Keratinocyte (primary cell): ENCODE measurements around the gene LANCL3. TPM values are rescaled to one million over a fixed set of nuclear protein-coding genes. Genes with fewer than 3 reads are reported as not detected.
A peak's percentile ranks its signal among the peaks of the same experiment; 100 is the strongest.
"Not testable (repeated sequence)": the region's sequence is repeated elsewhere in the genome, so short reads cannot be mapped to it uniquely, and the experiment has no call there.

Source experiments
- DNase-seq: peaks from one replicate; pipeline ENCODE4 v3.0.0-alpha.2; 2011; ENCODE audit warnings: low read depth, missing footprints, low spot score
- FAIRE-seq: peaks from 2 replicates; lab custom pipeline; 2011; peaks lifted over from hg19 to GRCh38; lab: Jason Lieb, UNC
- H2AFZ ChIP-seq: 2 replicates; pipeline ENCODE4 v1.6.0; 2012; ENCODE audit warnings: low read length, control low read depth, inconsistent platforms; ENCODE audit not compliant: control insufficient read depth
- H3K27ac ChIP-seq: 2 replicates; pipeline ENCODE4 v1.5.1; 2011; ENCODE audit warnings: low read length; ENCODE audit not compliant: control insufficient read depth, insufficient read depth
- H3K27me3 ChIP-seq: 3 replicates; pipeline ENCODE4 v1.6.0; 2011; ENCODE audit warnings: low read length; ENCODE audit not compliant: control insufficient read depth, insufficient read depth; ENCODE audit errors: extremely low read depth
- H3K36me3 ChIP-seq, 2 experiments: 2 replicates in 1 of 2; 3 replicates in 1 of 2; pipeline ENCODE4 v1.5.1; 2011; ENCODE audit warnings: low read length in 2 of 2, mild to moderate bottlenecking in 1 of 2; ENCODE audit not compliant: control insufficient read depth in 2 of 2, insufficient read depth in 2 of 2; ENCODE audit errors: extremely low read depth in 1 of 2
- H3K4me1 ChIP-seq: 3 replicates; pipeline ENCODE4 v1.5.1; 2011; ENCODE audit warnings: low read length; ENCODE audit not compliant: control insufficient read depth, insufficient read depth; ENCODE audit errors: extremely low read depth
- H3K4me2 ChIP-seq: 3 replicates; pipeline ENCODE4 v1.6.0; 2011; ENCODE audit warnings: low read depth, low read length; ENCODE audit not compliant: control insufficient read depth, insufficient read depth; ENCODE audit errors: extremely low read depth
- H3K4me3 ChIP-seq, 3 experiments: fragments of 200-600 bp in 1 of 3; sonication (generic) in 1 of 3; 2 replicates in 2 of 3; 3 replicates in 1 of 3; pipeline ENCODE4 v1.5.1; 2011 to 2016; ENCODE audit warnings: low read length in 3 of 3, mild to moderate bottlenecking in 3 of 3, control low read depth in 2 of 3, inconsistent platforms in 1 of 3, low read depth in 1 of 3, mixed read lengths in 1 of 3, mixed run types in 1 of 3, moderate library complexity in 1 of 3; ENCODE audit not compliant: control insufficient read depth in 2 of 3, insufficient read depth in 2 of 3; ENCODE audit errors: extremely low read depth in 1 of 3
- H3K79me2 ChIP-seq: 2 replicates; pipeline ENCODE4 v1.6.0; 2012; ENCODE audit warnings: low read length; ENCODE audit not compliant: control insufficient read depth, insufficient read depth
- H3K9ac ChIP-seq: 3 replicates; pipeline ENCODE4 v1.6.0; 2011; ENCODE audit warnings: low read length; ENCODE audit not compliant: control insufficient read depth, insufficient read depth; ENCODE audit errors: extremely low read depth
- H3K9me1 ChIP-seq: 3 replicates; pipeline ENCODE4 v1.6.0; 2011; ENCODE audit warnings: low read length; ENCODE audit not compliant: control insufficient read depth, insufficient read depth; ENCODE audit errors: extremely low read depth
- H3K9me3 ChIP-seq: 2 replicates; pipeline ENCODE4 v1.5.1; 2012; ENCODE audit warnings: low read depth, low read length; ENCODE audit not compliant: control insufficient read depth
- H4K20me1 ChIP-seq: 3 replicates; pipeline ENCODE4 v1.6.0; 2011; ENCODE audit warnings: low read length; ENCODE audit not compliant: control insufficient read depth, insufficient read depth; ENCODE audit errors: extremely low read depth
- CTCF ChIP-seq, 3 experiments: IDR thresholded peaks in 1 of 3; conservative IDR thresholded peaks in 1 of 3; optimal IDR thresholded peaks in 1 of 3; 2 replicates in 2 of 3; 3 replicates in 1 of 3; pipeline versions ENCODE3 to v1.5.1; 2011; ENCODE audit warnings: low read length in 3 of 3, mild to moderate bottlenecking in 3 of 3, moderate library complexity in 2 of 3, control low read depth in 1 of 3, inconsistent platforms in 1 of 3; ENCODE audit not compliant: insufficient read depth in 2 of 3; ENCODE audit errors: extremely low read depth in 1 of 3
- EZH2 ChIP-seq: IDR thresholded peaks from one replicate; pipeline ENCODE4 v1.6.1; 2012; ENCODE audit warnings: inconsistent platforms, mild to moderate bottlenecking, low read length, moderate library complexity
- dilution Hi-C: fragments of 300-500 bp; cut with MboI; formaldehyde crosslinking; loops from one replicate; pipeline ENCODE4 v1.7.0; 2020; ENCODE audit warnings: low sequenced_read_pairs; ENCODE audit not compliant: extremely low pct_ligation_motif_present
- polyA plus RNA-seq, 5 experiments: library from polyadenylated mRNA; depleted of rRNA in 3 of 5; stranded (reverse) in 3 of 5; stranded (forward) in 1 of 5; unstranded in 1 of 5; fragments of >200 nt; gene quantifications; 1 replicate in 1 of 5; 2 replicates in 3 of 5; 3 replicates in 1 of 5; pipeline versions ENCODE4 v1.2.1 to v1.2.3, GENCODE V29; 2011 to 2012; ENCODE audit warnings: missing spikeins in 2 of 5, low read depth in 1 of 5, low replicate concordance in 1 of 5

Gene LANCL3
- polyA plus RNA-seq, 1 donor (not counting 4 experiments of a cell fraction or from before 2014, with no cell fraction given): 0.97 TPM

GRCh38 chrX:37644381-37645305, 73.2 kb downstream of the LANCL3 start:
- Histone ChIP-seq H3K9me3 (no peaks in the 10 kb centered on the region), H3K4me1 (peaks cover 18% of the 10 kb centered on the region), H3K36me3 (no peaks in the 10 kb centered on the region), H2AFZ (peak overlapping the region; percentile 15), H3K27ac (peak overlapping the region; percentile 78), H3K4me3 (peak overlapping the region in 1 of 3 experiments; percentile 29), H3K79me2 (no peaks in the 10 kb centered on the region), H3K9me1 (no peaks in the 10 kb centered on the region), H3K4me2 (peak overlapping the region; percentile 62), H3K9ac (peak overlapping the region; percentile 29), H3K27me3 (no peaks in the 10 kb centered on the region), H4K20me1 (no peaks in the 10 kb centered on the region)
- FAIRE-seq (peak; percentile 90), DNase-seq (peak; percentile 91)
- no peak for TF ChIP-seq EZH2
- no peak for TF ChIP-seq CTCF (optimal IDR thresholded peaks at IDR 0.05 in 1 of 3, IDR thresholded peaks at IDR 0.05 in 1 of 3, conservative IDR thresholded peaks at IDR 0.05 in 1 of 3; ENCODE audit: extremely low read depth in 1 of 3, insufficient read depth in 2 of 3, low read length in 3 of 3)
- dilution Hi-C loops: no loop called here

- Histone ChIP-seq H3K9ac (no peak overlapping the region), H3K79me2 (no peaks in the 10 kb centered on the region), H3K4me2 (no peak overlapping the region), H3K9me1 (no peaks in the 10 kb centered on the region), H3K4me1 (peaks cover 18% of the 10 kb centered on the region), H3K4me3 (no peak overlapping the region), H2AFZ (no peak overlapping the region), H3K27ac (no peak overlapping the region), H3K36me3 (no peaks in the 10 kb centered on the region), H4K20me1 (no peaks in the 10 kb centered on the region), H3K27me3 (no peaks in the 10 kb centered on the region), H3K9me3 (no peaks in the 10 kb centered on the region)
- FAIRE-seq: no peak
- dilution Hi-C loops: no loop called here
- no peak for DNase-seq
- no peak for TF ChIP-seq EZH2
- TF ChIP-seq CTCF (optimal IDR thresholded peaks at IDR 0.05 in 1 of 3, IDR thresholded peaks at IDR 0.05 in 1 of 3, conservative IDR thresholded peaks at IDR 0.05 in 1 of 3; ENCODE audit: extremely low read depth in 1 of 3, insufficient read depth in 2 of 3, low read length in 3 of 3): no peak
Measured at GRCh38 chrX:37646254-37646653, 74.8 kb downstream of the LANCL3 start.

- H3K9me1 ChIP-seq, DNase-seq, H4K20me1 ChIP-seq, H3K4me1 ChIP-seq, H3K36me3 ChIP-seq, H3K27ac ChIP-seq, H3K4me3 ChIP-seq, H3K9ac ChIP-seq, H2AFZ ChIP-seq, FAIRE-seq, H3K4me2 ChIP-seq, dilution Hi-C loops, H3K27me3 ChIP-seq, H3K9me3 ChIP-seq, H3K79me2 ChIP-seq: not testable (repeated sequence)
Measured at GRCh38 chrX:37650879-37651278, 79.4 kb downstream of the LANCL3 start.
